ENCODE data around the gene ATP10A. TPM values are rescaled to one million over a fixed set of nuclear protein-coding genes. Genes with fewer than 3 reads are reported as not detected.

The ATP10A gene
- total RNA-seq, 1 experiment from 2014 or later, result 0.02 TPM

DNA sequence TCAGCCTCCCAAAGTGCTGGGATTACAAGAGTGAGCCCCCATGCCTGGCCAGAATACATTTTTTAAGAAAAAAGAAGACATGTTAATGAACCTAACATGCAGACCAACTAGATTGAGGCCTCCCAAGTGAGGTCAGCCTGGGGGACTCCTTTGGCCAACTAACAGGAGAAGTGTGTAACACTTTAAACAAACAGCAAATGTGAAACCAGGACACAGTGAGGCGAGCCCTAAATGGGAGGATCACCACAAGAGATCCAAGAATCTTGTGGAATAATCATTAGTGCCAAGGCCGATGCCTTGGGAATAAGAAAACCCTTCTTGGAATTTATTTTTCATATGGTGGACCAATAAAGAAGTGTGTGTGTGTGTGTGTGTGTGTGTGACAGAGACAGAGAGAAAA, 73.9 kb downstream of the ATP10A start:
- TF ChIP-seq ATF3 (IDR thresholded peaks at IDR 0.05), result no peak
- TF ChIP-seq REST (IDR thresholded peaks at IDR 0.05; ENCODE audit: low read depth), result no peak
- TF ChIP-seq MAX (IDR thresholded peaks at IDR 0.05), result no peak
- no peak for TF ChIP-seq POLR2AphosphoS5 (IDR thresholded peaks at IDR 0.05; ENCODE audit: low read depth, low read length)
- TF ChIP-seq ZNF274 (IDR thresholded peaks at IDR 0.05; ENCODE audit: low read depth, low read length), result no peak
- no peak for TF ChIP-seq EZH2 (IDR thresholded peaks at IDR 0.05)
- DNase-seq (ENCODE audit: low read depth, low spot score) (no peak), ATAC-seq (no peak)
- intact Hi-C loops (cut with micrococcal nuclease), result no loop called here
- no peak overlapping the region for H3K4me3 ChIP-seq (replicated peaks in 1 of 2; ENCODE audit: low read depth in 1 of 2, low read length in 2 of 2)
- no peak overlapping the region for H3K27ac ChIP-seq (ENCODE audit: low read depth, low read length)
- no peaks in the 10 kb centered on the region for H3K9me2 ChIP-seq (ENCODE audit: insufficient read depth)
- RAD21 ChIA-PET (ENCODE audit: low non-redundant PET in 1 of 2, low total read pairs in 2 of 2, uncharacterized antibody in 2 of 2, unreplicated experiment in 2 of 2), result no interaction called here
- H3K4me2 ChIP-seq (ENCODE audit: low read length), result no peak overlapping the region
- POLR2A ChIA-PET, result no interaction called here
- no peaks in the 10 kb centered on the region for H3K4me1 ChIP-seq (ENCODE audit: control insufficient read depth in 1 of 2, insufficient read depth in 2 of 2, low read length in 2 of 2)
- BruUV-seq (replicated peaks), result no TSS peak
- H4K20me1 ChIP-seq (ENCODE audit: insufficient read depth), result no peaks in the 10 kb centered on the region
- CTCF ChIA-PET, result no interaction called here
- no peaks in the 10 kb centered on the region for H3K36me3 ChIP-seq (ENCODE audit: control insufficient read depth in 1 of 2, insufficient read depth in 2 of 2, low read length in 2 of 2)
- no peaks in the 10 kb centered on the region for H3K27me3 ChIP-seq (ENCODE audit: insufficient read depth, low read length)
- H3K9ac ChIP-seq (ENCODE audit: low read length), result no peak overlapping the region
- H3K9me3 ChIP-seq (ENCODE audit: control insufficient read depth in 1 of 2, insufficient read depth in 1 of 2, low read depth in 1 of 2, low read length in 2 of 2), result peaks cover 6 to 25% of the 10 kb centered on the region in 2 experiments; a peak in 2 of 4 replicates
- H3K79me2 ChIP-seq (ENCODE audit: insufficient read depth, low read length), result no peaks in the 10 kb centered on the region
- no peak overlapping the region for H2AFZ ChIP-seq (ENCODE audit: low read depth, low read length, poor library complexity, severe bottlenecking)
